ENCODE results near the gene TMEM190. TPM values are rescaled to one million over a fixed set of nuclear protein-coding genes. Genes with fewer than 3 reads are reported as not detected.

TMEM190 gene
- total and polyA plus RNA-seq, 9 of the 15 experiments (the other 6 are each of a cell fraction or from before 2014, with no cell fraction given) = not detected

GRCh38 chr19:55385724-55386492 lies 9.3 kb downstream of the TMEM190 start, which contains the start of gene RPL28 (continued):
- TF ChIP-seq GTF3C2 (IDR thresholded peaks at IDR 0.05; ENCODE audit: borderline replicate concordance, extremely low read depth, insufficient read length) (no peak), PTBP1 (IDR thresholded peaks at IDR 0.05; ENCODE audit: low read depth, low read length) (peak; percentile 64; the same call in 1 of the 2 replicates), KDM4B (IDR thresholded peaks at IDR 0.05; ENCODE audit: borderline replicate concordance in 2 of 2, low read depth in 1 of 2) (peak in 1 of 2 experiments; percentile 88; a peak in 2 of 4 replicates), HLTF (IDR thresholded peaks at IDR 0.05) (no peak), ZC3H11A (IDR thresholded peaks at IDR 0.05; ENCODE audit: low read depth, low read length) (no peak), NRF1 (conservative IDR thresholded peaks at IDR 0.05 in 1 of 2, IDR thresholded peaks at IDR 0.05 in 1 of 2) (peak; percentile 19 to 50; a peak in 2 of 4 replicates), GATAD2B (IDR thresholded peaks at IDR 0.05; ENCODE audit: borderline replicate concordance) (no peak), RFX1 (IDR thresholded peaks at IDR 0.05) (no peak), NFXL1 (CRISPR knock-in tag; IDR thresholded peaks at IDR 0.05) (no peak), SETDB1 (IDR thresholded peaks at IDR 0.05; ENCODE audit: low read length) (no peak), SUPT5H (IDR thresholded peaks at IDR 0.05) (peak; percentile 100), MTF1 (CRISPR knock-in tag; IDR thresholded peaks at IDR 0.05; ENCODE audit: borderline replicate concordance) (no peak), E2F1 (CRISPR knock-in tag; IDR thresholded peaks at IDR 0.05) (0 out of 2 replicates have a peak, but pooled peaks have one; percentile 32), CBX3 (IDR thresholded peaks at IDR 0.05; ENCODE audit: borderline replicate concordance in 1 of 2, low read length in 2 of 2) (no peak), NELFE (IDR thresholded peaks at IDR 0.05; ENCODE audit: insufficient read depth, insufficient read length) (peak; percentile 65), NFRKB (IDR thresholded peaks at IDR 0.05; ENCODE audit: low read depth) (no peak), BRD9 (IDR thresholded peaks at IDR 0.05; ENCODE audit: low read depth, partially characterized antibody) (no peak), ETV1 (tag; conservative IDR thresholded peaks at IDR 0.05; ENCODE audit: low read depth) (no peak; the same call in 1 of the 2 replicates), KDM2B (CRISPR knock-in tag; IDR thresholded peaks at IDR 0.05) (no peak), DLX4 (CRISPR knock-in tag; IDR thresholded peaks at IDR 0.05) (no peak)
- TF ChIP-seq, protein P1, sequence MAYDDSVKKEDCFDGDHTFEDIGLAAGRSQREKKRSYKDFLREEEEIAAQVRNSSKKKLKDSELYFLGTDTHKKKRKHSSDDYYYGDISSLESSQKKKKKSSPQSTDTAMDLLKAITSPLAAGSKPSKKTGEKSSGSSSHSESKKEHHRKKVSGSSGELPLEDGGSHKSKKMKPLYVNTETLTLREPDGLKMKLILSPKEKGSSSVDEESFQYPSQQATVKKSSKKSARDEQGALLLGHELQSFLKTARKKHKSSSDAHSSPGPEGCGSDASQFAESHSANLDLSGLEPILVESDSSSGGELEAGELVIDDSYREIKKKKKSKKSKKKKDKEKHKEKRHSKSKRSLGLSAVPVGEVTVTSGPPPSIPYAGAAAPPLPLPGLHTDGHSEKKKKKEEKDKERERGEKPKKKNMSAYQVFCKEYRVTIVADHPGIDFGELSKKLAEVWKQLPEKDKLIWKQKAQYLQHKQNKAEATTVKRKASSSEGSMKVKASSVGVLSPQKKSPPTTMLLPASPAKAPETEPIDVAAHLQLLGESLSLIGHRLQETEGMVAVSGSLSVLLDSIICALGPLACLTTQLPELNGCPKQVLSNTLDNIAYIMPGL (CRISPR knock-in tag; IDR thresholded peaks at IDR 0.05) = peak; percentile 83; the same call in 1 of the 2 replicates
- TF ChIP-seq, protein P2, sequence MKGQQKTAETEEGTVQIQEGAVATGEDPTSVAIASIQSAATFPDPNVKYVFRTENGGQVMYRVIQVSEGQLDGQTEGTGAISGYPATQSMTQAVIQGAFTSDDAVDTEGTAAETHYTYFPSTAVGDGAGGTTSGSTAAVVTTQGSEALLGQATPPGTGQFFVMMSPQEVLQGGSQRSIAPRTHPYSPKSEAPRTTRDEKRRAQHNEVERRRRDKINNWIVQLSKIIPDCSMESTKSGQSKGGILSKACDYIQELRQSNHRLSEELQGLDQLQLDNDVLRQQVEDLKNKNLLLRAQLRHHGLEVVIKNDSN (CRISPR knock-in tag; IDR thresholded peaks at IDR 0.05) = no peak

Measured in K562 (cell line).